Measurements from ENCODE around the gene ZNF197.
"Not testable (repeated sequence)": the region's sequence is repeated elsewhere in the genome, so short reads cannot be mapped to it uniquely, and the experiment has no call there.

The ZNF197 gene

GRCh38 chr3:44659015-44659414, 34.2 kb downstream of the ZNF197 start:
- FAIRE-seq, result no peak

GRCh38 chr3:44659434-44659833, 34.6 kb downstream of the ZNF197 start:
- no peak for FAIRE-seq
- DNase-seq (ENCODE audit: extremely low spot score, insufficient read length, low read depth), result no peak

More at GRCh38 chr3:44659015-44659414, 34.2 kb downstream of the ZNF197 start:
- DNase-seq (ENCODE audit: extremely low spot score, insufficient read length, low read depth), result no peak

GRCh38 chr3:44661189-44661588, 36.4 kb downstream of the ZNF197 start:
- FAIRE-seq, result no peak
- DNase-seq (ENCODE audit: extremely low spot score, insufficient read length, low read depth), result no peak

- no peak for FAIRE-seq
- no peak for DNase-seq (ENCODE audit: extremely low spot score, insufficient read length, low read depth)
Measured at GRCh38 chr3:44665173-44665572, 40.3 kb downstream of the ZNF197 start.

GRCh38 chr3:44666346-44666745, 41.5 kb downstream of the ZNF197 start:
- DNase-seq (ENCODE audit: extremely low spot score, insufficient read length, low read depth), result no peak
- FAIRE-seq, result no peak

GRCh38 chr3:44669760-44670159, 44.9 kb downstream of the ZNF197 start:
- no peak for DNase-seq (ENCODE audit: extremely low spot score, insufficient read length, low read depth)
- no peak for FAIRE-seq

- not testable (repeated sequence) for DNase-seq (ENCODE audit: extremely low spot score, insufficient read length, low read depth); FAIRE-seq
Measured at GRCh38 chr3:44673466-44673865, 48.6 kb downstream of the ZNF197 start.

GRCh38 chr3:44674211-44674610, 49.4 kb downstream of the ZNF197 start:
- no peak for FAIRE-seq
- DNase-seq (ENCODE audit: extremely low spot score, insufficient read length, low read depth), result no peak

GRCh38 chr3:44678480-44679116, 53.8 kb downstream of the ZNF197 start:
- no peak for DNase-seq (ENCODE audit: extremely low spot score, insufficient read length, low read depth)
- no peak for FAIRE-seq

GRCh38 chr3:44680921-44681455, 56.2 kb downstream of the ZNF197 start:
- FAIRE-seq, result no peak
- no peak for DNase-seq (ENCODE audit: extremely low spot score, insufficient read length, low read depth)

- no peak for FAIRE-seq
- DNase-seq (ENCODE audit: extremely low spot score, insufficient read length, low read depth), result no peak
Measured at GRCh38 chr3:44682182-44682896, 57.5 kb downstream of the ZNF197 start.

GRCh38 chr3:44685128-44685800, 60.4 kb downstream of the ZNF197 start:
- FAIRE-seq (peak; percentile 75), DNase-seq (ENCODE audit: extremely low spot score, insufficient read length, low read depth) (peak; percentile 45)

- FAIRE-seq, result no peak
Measured at GRCh38 chr3:44687898-44688297, 63.1 kb downstream of the ZNF197 start.

More at GRCh38 chr3:44687898-44688297, 63.1 kb downstream of the ZNF197 start:
- DNase-seq (ENCODE audit: extremely low spot score, insufficient read length, low read depth), result no peak
